GM21526 (cell line): ENCODE data around the gene PUS7L.
A peak's percentile ranks its signal among the peaks of the same experiment; 100 is the strongest.
"Not testable (repeated sequence)": the region's sequence is repeated elsewhere in the genome, so short reads cannot be mapped to it uniquely, and the experiment has no call there.

Source experiments
- ATAC-seq: cut with Tn5 transposase; IDR thresholded peaks from one replicate; pipeline ENCODE4 v1.9.1; 2021; ENCODE audit warnings: moderate library complexity; ENCODE audit not compliant: unreplicated experiment, low FRiP score

Gene PUS7L

DNA sequence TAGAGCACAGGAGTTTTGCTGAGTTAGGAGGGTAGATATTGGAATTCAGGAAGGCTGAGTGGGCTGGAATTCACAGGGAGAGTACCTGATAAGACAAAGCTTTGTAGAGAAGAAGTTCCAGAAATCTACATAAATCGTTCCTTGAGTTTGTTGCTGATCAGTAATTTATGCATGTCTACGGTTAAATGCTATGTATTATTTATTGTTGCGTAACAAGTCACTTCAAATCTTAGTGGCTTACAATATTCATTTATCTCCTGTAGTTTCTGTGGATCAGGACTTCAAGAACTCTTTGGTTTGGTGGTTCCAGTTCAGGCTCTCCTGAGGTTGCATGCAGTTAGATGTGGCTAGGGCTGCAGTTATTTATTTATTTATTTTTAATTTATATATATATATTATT lies 7.8 kb downstream of the PUS7L start:
- ATAC-seq, result no peak

DNA sequence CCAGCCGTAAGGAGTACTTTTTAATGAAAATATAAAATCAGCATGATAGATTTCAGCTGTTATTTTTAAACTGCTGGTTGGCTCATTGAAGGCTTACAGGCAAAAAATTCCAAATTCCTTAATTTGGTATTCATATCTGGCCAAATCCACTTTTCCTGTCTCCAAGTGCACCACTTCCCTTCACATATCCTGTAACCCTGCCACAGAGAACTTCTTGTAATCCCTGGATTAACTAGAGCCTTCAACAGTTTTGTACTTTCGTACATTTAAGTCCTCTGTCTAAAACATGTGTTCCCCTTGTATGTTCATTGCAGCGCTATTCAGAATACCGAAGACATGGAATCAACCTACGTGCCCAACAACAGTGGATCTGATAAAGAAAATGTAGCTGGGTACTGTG lies 9.6 kb downstream of the PUS7L start:
- no peak for ATAC-seq

DNA sequence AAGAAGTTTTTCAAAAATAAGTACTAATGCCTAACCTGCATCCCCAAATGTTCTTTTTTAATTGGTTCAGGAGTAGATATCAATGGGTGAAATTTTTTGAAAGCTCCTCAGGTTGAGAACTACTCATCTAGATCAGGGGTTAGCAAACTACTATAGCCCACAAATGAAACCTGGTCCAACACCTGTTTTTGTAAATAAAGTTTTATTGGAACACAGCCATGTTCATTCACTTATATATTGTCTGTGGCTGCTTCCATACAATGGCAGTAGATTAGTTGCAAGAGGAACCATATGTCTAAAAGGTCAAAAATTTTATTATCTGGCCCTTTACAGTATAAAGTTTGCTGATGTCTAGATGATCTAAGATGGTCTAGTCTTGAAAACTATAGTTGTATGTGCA lies 13.8 kb downstream of the PUS7L start:
- no peak for ATAC-seq

DNA sequence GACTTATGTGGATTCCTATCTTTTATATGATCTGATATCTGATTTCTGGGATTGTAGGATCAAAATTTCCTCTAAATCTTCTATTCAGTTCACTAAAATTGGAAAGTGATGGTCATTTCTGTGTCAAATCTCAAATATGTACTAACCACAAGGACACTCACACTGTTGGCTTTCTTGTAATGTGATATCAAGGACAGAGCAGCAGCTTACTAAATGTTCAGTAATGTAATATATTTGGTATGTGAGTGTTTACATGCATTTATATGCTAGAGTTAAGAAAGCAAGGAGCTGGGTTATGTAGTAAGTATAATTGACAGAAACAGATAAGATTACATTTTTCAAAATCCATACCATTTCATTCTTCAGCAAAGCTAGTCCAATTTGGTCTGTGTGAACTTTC lies 16.5 kb downstream of the PUS7L start:
- no peak for ATAC-seq

DNA sequence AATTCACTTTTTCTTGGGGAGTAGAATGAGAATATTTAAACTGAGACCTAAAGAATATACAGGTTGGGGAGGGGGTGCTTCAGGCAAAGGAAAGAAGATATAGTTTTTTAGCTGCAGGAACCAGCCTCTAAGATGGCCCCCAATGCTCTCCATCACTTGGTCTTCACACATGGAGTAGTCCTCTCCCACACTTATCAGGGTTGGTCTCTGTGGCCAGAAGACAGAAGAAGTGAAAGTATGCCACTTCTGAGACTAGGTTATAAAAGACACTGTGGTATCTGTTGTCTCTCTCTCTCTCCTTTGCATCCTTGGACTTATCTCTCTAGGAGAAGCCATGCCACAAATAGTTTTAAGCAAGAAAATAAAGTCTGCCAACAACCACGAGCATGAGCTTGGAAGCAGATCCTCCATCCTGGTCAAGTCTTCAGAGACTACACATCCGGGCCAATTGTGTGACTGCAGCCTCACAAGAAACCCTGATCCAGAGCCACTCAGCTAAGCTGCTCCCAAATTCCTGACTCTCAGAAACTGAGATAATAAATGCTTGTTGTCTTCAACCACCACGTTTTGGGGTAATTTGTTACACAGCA lies 18.0 kb downstream of the PUS7L start:
- ATAC-seq, result no peak

DNA sequence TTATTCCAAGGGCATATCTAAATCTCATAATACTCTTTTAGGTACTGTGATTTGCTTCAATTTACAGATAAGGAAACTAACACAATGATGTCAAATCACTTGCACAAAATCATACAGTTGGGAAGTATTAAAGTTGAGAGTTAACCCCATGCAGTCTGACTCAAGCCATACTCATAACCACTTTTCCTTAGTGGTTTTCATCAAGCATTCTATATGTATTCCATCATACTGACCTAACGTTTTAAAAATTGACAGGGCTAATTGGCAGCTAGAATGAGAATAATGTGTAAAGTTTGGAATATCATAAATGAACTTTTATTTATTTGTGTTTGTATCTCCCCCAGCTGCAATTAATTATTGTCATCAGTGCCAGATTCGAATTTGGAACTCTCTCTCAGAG lies 20.9 kb downstream of the PUS7L start:
- ATAC-seq, result no peak

DNA sequence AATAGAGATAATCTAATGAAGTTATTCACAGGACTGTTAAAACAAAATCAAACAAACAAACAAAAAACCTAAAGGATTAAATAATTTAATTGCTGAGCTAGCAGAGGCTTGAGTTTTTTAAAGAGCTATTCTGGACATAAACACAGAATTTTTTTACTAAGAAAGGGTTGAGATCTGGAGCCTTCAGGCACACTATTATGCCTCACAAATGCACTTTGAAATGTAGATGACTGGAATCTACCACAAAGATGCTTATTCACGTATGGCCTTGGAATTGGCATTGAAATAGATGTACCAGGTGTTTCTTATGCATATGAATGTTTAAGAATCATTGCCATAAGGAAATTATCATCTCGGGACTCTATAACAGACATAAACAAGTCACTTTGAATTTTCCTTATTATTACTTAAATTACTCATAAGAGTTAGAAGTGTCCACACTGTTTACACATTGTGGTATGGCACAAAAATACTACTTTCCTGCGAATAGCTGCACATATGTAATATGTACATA lies 21.6 kb downstream of the PUS7L start:
- ATAC-seq, result no peak

DNA sequence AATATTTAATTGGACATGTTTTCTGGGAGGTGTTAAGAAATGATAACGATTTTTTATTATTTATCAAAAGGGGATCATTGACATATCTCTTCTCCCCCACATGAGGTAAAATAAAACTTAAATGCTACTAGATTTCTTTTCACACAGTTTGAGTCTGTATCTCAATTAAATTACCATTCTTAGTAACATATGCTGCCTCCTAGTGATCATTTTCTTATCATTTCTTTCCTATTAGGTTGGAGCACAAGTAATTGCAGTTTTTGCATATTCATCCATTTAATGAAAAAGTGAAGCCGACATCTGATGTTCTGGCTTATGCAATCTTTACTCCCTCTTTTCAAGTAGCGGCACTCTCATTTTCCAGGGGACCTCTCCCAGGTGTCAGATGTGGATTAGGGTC lies 24.9 kb downstream of the PUS7L start:
- no peak for ATAC-seq

DNA sequence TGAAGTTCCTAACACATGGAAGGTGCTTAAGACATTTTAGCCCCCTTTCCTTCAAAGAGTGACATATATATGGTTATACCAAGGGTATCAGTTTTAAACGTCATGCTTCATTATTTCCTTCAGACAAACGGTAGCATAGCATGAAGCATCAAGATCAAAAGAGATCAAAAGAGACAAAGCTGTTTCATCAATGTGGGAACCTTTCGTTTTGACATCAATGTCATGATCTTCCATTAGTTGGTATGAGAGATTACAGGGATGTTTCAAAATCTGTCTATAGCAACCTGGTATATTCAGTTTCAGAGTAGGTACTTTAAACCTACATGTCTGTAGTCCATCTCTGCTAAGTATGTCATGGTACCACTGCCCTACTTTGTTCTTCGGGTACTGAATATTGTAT lies 28.3 kb downstream of the PUS7L start:
- no peak for ATAC-seq

DNA sequence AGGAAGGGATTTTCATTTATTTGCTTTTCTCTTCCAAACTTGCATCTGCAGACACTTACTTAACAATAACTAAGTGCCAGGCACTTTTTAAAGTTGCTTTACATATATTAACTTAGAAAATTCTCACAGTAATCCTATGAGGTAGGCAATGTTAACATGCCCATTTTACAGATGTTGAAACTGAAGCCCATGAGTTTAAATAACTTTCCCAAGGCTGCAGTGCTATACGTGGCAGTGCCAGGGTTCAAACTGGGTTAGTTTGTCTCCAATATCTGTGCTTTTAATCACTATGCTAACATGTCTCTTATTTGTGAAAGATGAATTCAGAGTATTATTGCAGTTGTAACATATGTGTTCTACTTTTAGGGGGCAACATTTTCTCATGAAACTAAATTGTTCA lies 29.9 kb downstream of the PUS7L start:
- no peak for ATAC-seq

DNA sequence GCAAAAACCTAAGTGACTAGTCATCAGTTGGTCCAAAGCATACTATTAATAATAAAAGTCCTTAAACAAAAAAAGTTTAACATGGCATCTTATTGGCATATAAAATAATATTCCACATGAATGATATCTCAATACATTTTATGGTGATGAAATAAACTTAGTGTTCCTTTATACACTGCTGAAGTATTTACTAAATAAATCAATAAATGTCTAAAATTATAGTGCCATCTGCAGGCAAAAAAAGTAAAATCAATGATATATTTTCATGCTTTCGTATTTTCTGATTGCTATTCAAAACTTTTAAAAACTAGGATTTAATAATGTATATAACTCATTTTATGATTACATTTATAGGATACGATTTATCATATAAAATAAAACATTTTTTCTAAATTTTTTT lies 30.5 kb downstream of the PUS7L start:
- ATAC-seq, result no peak

DNA sequence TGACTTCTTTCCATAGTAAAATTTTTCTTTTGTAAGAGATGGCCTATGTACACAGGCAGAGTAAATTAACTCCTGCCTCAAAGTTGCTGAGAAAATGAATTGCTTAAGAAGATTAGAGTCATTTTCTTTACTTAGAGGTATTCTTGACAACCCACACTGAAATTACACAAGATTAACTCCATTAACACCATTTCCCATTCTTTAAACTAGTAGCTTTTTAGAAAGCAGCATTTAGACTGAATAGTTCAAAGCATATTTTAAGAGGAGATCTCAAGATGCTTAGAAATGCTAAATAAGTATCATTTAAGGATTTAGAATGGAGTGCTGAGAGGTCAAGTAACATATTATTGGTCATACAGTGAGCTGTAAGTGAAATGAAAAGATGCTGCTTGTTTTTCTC lies 35.5 kb downstream of the PUS7L start:
- no peak for ATAC-seq

DNA sequence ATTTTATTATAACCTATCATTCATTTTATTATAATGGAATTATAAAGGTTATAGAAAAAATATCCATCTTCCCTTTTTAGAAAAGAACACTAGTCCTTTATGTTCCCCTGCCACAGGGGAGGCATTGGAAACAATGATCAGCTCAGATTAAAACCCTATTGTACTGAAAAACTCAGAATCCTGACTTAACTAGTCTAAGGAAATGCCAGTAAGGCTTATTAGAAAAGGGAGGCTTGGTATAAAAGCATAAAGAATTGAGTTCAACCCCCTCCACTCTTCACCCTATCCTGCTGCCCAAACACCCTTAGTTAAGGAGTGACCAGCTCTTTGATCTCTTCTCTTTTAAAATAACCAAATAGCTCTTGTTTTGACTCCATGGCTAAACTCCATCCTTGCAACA lies 36.0 kb downstream of the PUS7L start:
- ATAC-seq, result no peak

DNA sequence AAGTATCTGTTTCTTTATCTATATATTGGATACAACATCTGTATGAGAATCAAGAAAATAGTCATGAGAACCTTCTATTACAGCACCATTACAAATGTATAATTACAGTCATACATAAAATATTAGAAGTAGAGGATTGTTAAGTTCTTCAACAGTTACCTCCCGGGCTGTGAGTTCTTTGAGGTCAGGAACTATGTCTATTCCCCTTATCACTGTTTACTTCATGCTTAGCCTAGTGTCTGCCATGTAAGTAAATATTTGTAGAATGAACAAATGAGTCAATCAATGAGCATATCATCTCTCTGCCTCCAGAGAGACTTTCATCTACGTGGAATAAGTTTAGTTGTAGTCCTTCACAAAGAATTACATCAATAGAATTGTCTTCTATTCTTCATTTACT lies 47.2 kb downstream of the PUS7L start:
- no peak for ATAC-seq

DNA sequence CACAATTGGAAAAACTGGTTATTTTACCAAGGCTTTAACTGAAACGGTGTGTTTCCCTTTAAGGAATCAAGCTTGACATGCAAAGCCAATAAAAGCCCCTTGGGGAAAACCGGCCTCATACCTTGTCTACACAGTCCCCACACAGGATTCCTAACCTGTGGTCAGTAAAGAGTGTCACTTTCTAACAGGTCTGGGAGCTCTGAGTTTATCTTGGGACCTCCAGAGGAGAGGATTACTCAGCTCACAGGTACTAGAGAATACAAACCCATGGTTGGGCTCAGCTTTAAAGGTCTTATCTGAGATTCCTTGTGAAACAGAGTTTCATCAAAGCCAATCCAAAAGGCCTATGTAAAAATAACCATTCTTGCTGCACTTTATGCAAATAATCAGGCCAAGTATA lies 54.8 kb downstream of the PUS7L start:
- not testable (repeated sequence) for ATAC-seq

DNA sequence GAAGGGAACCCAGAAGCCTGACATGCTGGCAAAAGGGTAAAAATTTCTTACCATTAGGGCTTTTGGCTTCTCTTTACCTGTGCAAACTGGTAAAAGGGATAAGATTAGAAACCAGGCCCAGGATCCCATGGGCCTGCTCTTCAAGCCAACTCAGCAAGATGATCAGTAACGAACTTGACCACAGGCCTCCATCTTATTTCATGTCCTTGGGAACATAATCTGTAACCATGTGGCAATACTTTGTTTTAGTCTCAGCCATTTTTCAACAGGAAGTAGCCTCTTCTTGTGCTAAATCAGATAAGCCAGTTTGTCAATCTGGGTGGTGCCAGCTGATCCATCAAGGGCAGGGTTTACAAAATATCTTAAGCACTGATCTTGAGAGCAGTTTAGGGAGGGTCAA lies 57.4 kb downstream of the PUS7L start:
- ATAC-seq, result not testable (repeated sequence)

DNA sequence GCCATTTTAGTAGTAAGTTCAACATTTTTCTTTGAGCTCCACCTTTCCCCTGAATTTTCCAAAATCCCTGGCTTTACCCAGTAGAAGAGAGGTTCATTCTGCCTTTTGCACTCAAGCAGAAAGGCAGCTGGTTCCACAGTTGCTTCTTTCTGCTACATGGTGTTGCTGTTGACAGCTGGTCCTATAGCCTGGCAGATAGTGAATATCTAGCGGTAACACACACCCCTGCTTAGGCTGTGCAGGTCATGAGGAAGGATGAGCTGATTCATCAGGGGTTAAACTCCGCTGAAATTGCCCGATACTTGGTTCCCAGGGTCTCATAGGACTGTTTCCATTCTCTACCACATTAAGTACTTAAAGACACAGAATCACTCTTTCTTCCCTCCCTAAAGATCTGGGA lies 62.4 kb downstream of the PUS7L start:
- ATAC-seq, result no peak

DNA sequence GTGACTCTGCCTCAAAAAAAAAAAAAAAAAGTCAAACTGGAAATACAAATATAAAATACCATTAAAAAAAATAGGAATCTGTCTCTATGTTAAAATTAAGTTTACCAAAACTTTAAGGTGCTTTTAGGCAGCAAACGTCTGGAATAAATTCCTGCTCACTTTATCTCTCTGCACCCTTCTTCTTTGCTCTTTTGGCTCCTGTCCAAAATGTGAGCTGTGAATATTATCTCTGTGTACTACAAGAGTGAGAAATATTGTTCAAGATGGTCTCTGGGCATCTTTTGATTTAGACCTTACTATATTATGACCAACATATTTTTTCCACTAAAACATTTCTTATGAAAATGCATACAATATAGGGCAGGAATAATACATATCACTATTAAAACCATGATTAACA lies 63.7 kb downstream of the PUS7L start:
- no peak for ATAC-seq

DNA sequence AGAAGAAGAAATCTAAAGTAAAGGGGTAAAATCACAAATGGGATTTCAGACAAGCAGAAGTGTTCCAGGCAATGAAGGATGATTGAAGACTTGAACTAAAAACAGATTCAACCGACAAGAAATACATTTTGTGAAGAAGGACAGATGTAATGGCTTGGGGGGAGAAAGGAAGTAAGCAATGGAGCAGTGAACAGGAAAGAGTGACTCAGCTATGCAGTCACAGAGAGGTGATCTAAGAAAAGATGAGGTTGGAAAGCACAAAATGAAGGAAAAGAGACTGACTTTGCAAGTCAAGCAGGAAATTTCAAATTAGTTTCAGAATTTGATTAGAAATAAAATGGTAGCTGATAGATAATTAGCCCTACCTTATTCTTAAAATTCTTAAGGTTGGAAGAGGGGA lies 66.5 kb downstream of the PUS7L start:
- ATAC-seq, result no peak

DNA sequence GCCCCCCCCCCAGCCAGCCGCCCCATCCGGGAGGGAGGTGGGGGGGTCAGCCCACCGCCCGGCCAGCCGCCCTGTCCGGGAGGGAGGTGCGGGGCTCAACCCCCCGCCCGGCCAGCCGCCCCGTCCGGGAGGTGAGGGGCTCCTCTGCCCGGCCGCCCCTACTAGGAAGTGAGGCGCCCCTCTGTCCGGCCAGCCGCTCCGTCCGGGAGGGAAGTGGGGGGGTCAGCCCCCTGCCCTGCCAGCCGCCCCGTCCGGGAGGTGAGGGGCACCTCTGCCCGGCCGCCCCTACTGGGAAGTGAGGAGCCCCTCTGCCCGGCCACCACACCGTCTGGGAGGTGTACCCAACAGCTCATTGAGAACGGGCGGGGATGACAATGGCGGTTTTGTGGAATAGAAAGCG lies 73.1 kb downstream of the PUS7L start:
- ATAC-seq, result not testable (repeated sequence)

DNA sequence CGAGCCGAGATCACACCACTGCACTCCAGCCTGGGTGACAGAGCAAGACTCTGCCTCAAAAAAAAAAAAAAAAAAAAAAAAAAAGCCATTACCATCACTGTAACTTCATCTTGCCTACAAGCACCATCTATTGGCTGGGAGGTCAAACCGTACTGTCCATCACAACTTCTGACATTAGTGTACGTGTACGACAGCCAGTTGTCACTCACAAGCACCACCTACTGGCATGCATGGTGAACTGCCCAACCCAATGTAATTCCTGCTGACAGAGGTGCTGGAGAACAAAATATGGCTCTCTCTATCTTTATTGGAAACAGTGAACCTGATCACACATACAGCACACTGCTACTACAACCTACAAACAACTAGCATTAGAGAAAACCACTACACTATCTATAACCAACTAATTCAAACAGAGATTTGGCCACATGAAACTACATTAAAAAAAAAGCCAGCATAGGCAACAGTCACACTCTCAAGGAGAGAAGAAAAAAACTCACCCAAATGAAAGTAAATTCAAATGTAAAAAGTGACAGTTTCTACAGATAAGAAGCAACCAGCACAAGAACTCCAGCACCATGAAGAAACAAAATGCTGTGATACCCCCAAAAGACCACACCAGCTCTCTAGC lies 82.3 kb downstream of the PUS7L start:
- ATAC-seq, result peak; percentile 98

DNA sequence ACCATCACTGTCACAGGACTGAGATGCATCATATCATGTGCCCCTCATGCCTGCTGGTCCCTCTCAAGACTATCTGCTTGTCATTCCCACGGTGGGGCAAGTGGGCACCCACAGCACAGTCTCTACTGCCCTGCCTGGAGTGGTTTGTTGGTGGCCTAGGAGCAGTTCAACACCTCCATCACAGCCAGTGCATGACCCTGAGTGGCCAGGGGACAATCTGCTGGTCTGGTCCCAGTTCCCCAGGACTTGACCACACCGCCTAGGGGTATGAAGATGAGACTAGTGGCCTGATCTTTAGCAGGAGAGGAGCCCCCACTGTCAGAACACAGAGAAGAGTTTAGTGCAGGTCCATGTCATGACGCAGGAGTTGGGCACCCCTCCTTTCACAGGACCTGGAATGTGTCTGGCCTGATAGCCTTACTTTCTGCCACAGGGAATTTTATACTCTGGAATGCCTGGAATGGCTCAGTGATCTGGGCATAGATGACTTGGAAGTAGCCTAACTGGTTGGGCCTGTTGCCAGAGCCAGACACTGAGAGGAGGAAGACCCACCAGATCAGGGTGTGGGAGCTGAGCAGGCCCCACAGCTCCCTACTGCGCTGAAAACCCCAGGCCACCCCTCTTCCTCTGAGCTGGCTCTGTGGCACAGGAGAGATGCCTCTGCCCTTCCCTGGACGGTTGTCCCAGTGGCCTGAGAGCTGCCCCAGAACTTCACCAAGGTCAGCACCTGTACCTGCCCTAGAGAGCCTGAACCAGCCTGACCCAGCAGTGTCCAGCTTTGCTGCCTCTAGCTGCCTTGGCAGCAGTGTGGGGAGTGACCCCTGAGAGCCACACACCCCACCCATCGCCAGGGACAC lies 83.3 kb downstream of the PUS7L start:
- ATAC-seq, result no peak
